Mesendoderm (in vitro differentiated cells): ENCODE data around the gene ATP5F1D.

Experiments used
- DNase-seq: peaks from one replicate; pipeline ENCODE4 v3.0.0; 2013
- H2AK5ac ChIP-seq: 2 replicates; pipeline ENCODE4 v1.6.1; 2013; ENCODE audit warnings: low read length, inconsistent platforms
- H2BK120ac ChIP-seq: 2 replicates; pipeline ENCODE4 v1.6.1; 2013; ENCODE audit warnings: low read depth, mild to moderate bottlenecking, low read length, moderate library complexity, mixed read lengths
- H2BK15ac ChIP-seq: replicated peaks from 2 replicates; pipeline ENCODE4 v1.6.1; 2013; ENCODE audit warnings: low read depth, mild to moderate bottlenecking, moderate library complexity
- H2BK5ac ChIP-seq: 2 replicates; pipeline ENCODE4 v1.6.1; 2013; ENCODE audit warnings: low read length, inconsistent platforms
- H3K18ac ChIP-seq: 2 replicates; pipeline ENCODE4 v1.6.1; 2013; ENCODE audit warnings: mild to moderate bottlenecking, low read length, mixed read lengths
- H3K23ac ChIP-seq: one replicate; pipeline ENCODE4 v1.6.1; 2013; ENCODE audit warnings: low read length
- H3K27ac ChIP-seq: 2 replicates; pipeline ENCODE4 v1.5.1; 2013; ENCODE audit warnings: low read depth, mild to moderate bottlenecking, inconsistent platforms, low read length, moderate library complexity
- H3K27me3 ChIP-seq: 2 replicates; pipeline ENCODE4 v1.6.1; 2013; ENCODE audit warnings: low read length, control low read depth, mild to moderate bottlenecking, inconsistent platforms; ENCODE audit not compliant: insufficient read depth, poor library complexity
- H3K36me3 ChIP-seq: 2 replicates; pipeline ENCODE4 v1.6.1; 2013; ENCODE audit warnings: low read length, inconsistent platforms; ENCODE audit not compliant: control insufficient read depth, insufficient read depth
- H3K4ac ChIP-seq: one replicate; pipeline ENCODE4 v1.6.1; 2013; ENCODE audit warnings: low read depth, mild to moderate bottlenecking, low read length, moderate library complexity
- H3K4me1 ChIP-seq: 2 replicates; pipeline ENCODE4 v1.6.1; 2013; ENCODE audit warnings: low read depth, low read length, inconsistent platforms; ENCODE audit not compliant: control insufficient read depth
- H3K4me2 ChIP-seq: 2 replicates; pipeline ENCODE4 v1.6.1; 2013; ENCODE audit warnings: low read length
- H3K4me3 ChIP-seq: 2 replicates; pipeline ENCODE4 v1.5.1; 2013; ENCODE audit warnings: mild to moderate bottlenecking, low read length
- H3K56ac ChIP-seq: one replicate; pipeline ENCODE4 v1.6.1; 2013; ENCODE audit warnings: low read length
- H3K79me1 ChIP-seq: 2 replicates; pipeline ENCODE4 v1.6.1; 2013; ENCODE audit warnings: low read length, inconsistent platforms
- H3K79me2 ChIP-seq: 2 replicates; pipeline ENCODE4 v1.6.1; 2013; ENCODE audit warnings: mild to moderate bottlenecking, low read length; ENCODE audit not compliant: control insufficient read depth, insufficient read depth
- H3K9ac ChIP-seq: 2 replicates; pipeline ENCODE4 v1.6.1; 2013; ENCODE audit warnings: low read length, inconsistent platforms
- H4K5ac ChIP-seq: one replicate; pipeline ENCODE4 v1.6.1; 2013; ENCODE audit warnings: low read length
- H4K8ac ChIP-seq: one replicate; pipeline ENCODE4 v1.6.1; 2013; ENCODE audit warnings: low read depth, mild to moderate bottlenecking, control low read depth, low read length, moderate library complexity
- WGBS: extraction: QIAGEN DNeasy Blood & Tissue Kit; methylation state at CpG from one replicate; pipeline ENCODE4 v1.1.7; 2013; ENCODE audit warnings: low lambda C conversion rate, missing lambda C conversion rate; ENCODE audit not compliant: insufficient coverage; ENCODE audit errors: extremely low coverage; 5-methylcytosine and 5-hydroxymethylcytosine counted together

The ATP5F1D gene

DNA sequence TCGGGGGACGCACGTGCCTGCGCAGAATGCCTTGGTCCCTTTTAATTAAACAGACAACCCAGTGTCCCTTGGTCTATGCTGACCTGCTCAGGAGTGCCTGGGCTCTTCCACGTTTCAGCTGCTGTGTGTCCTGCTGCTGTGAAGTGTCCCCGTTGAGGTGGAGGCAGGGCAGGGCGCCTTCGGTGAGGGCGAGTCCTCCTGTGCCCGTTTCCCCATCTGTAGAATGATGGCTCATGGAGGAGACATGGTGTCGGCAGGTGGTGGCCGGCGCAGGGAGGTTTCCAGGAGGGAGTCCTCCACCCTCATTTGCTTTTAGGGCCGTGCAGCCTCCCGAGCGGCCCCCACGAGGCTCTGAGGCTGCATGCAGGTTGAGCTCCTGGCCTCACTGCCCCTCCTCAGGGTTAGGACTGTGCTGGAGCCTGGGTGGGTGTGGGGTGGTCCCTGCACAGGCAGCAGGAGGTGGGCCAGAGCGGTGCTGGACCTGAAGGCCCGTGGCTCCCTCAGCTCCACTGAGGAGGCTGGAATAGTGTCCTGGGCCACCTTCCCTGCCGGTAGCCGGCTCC lies 27.2 kb upstream of the ATP5F1D start:
- Histone ChIP-seq H3K56ac (no peak overlapping the region), H2BK120ac (no peak overlapping the region), H3K4ac (no peak overlapping the region), H4K8ac (no peak overlapping the region), H3K27ac (no peak overlapping the region), H3K9ac (no peak overlapping the region), H2BK15ac (no peak overlapping the region), H3K23ac (no peak overlapping the region), H3K27me3 (no peaks in the 10 kb centered on the region), H3K79me1 (peaks cover 32% of the 10 kb centered on the region), H3K4me1 (no peaks in the 10 kb centered on the region), H2AK5ac (no peak overlapping the region), H3K18ac (no peak overlapping the region), H2BK5ac (no peak overlapping the region), H3K4me2 (no peak overlapping the region), H3K36me3 (peaks cover 2% of the 10 kb centered on the region), H3K4me3 (no peak overlapping the region), H4K5ac (no peak overlapping the region), H3K79me2 (peaks cover 72% of the 10 kb centered on the region)
- no peak for DNase-seq
- no CpG with 5 or more reads among the region's 21 CpGs for whole genome bisulfite sequencing

- no peak overlapping the region for H3K56ac ChIP-seq
- no peak overlapping the region for H3K4ac ChIP-seq
- H3K27ac ChIP-seq, result no peak overlapping the region
- no peak overlapping the region for H3K18ac ChIP-seq
- no peak overlapping the region for H3K9ac ChIP-seq
- no CpG with 5 or more reads among the region's 26 CpGs for WGBS
- no peak overlapping the region for H4K5ac ChIP-seq
- no peak overlapping the region for H2BK5ac ChIP-seq
- H3K79me2 ChIP-seq, result peaks cover 65% of the 10 kb centered on the region
- H3K4me3 ChIP-seq, result no peak overlapping the region
- H2BK120ac ChIP-seq, result no peak overlapping the region
- no peak overlapping the region for H3K23ac ChIP-seq
- no peaks in the 10 kb centered on the region for H3K36me3 ChIP-seq
- H2AK5ac ChIP-seq, result no peak overlapping the region
- no peak overlapping the region for H3K4me2 ChIP-seq
- DNase-seq, result no peak
- no peak overlapping the region for H4K8ac ChIP-seq
- no peaks in the 10 kb centered on the region for H3K27me3 ChIP-seq
- H3K79me1 ChIP-seq, result peaks cover 27% of the 10 kb centered on the region
- no peaks in the 10 kb centered on the region for H3K4me1 ChIP-seq
- no peak overlapping the region for H2BK15ac ChIP-seq
These were observed 26.5 kb upstream of the ATP5F1D start for GRCh38 chr19:1214862-1215731.

DNA sequence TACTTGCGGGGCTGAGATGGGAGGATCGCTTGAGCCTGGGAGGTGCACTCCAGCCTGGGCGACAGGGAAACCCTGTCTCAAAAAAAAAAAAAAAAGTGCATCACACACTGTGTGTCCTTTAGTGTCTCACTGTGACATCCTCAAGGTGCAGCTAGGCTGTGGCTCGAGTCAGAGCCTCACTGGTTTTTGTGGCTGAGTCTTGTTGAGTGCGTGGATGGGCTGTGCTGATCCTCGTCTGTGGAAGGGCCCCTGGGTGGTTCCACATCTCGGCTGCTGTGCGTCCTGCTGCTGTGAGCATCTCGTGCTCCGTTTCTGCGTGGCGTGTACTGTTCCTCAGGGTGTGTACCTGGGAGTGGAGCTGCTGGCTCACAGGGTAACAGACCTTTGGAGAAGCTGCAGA lies 24.8 kb upstream of the ATP5F1D start:
- no peak for DNase-seq
- no peak overlapping the region for H3K56ac ChIP-seq
- no peak overlapping the region for H2BK5ac ChIP-seq
- no peak overlapping the region for H2BK15ac ChIP-seq
- H2BK120ac ChIP-seq, result no peak overlapping the region
- no peak overlapping the region for H3K9ac ChIP-seq
- H3K27ac ChIP-seq, result no peak overlapping the region
- no peak overlapping the region for H3K18ac ChIP-seq
- no peak overlapping the region for H4K8ac ChIP-seq
- no peaks in the 10 kb centered on the region for H3K27me3 ChIP-seq
- whole genome bisulfite sequencing, result no CpG with 5 or more reads among the region's 12 CpGs
- H3K23ac ChIP-seq, result no peak overlapping the region
- no peak overlapping the region for H3K4ac ChIP-seq
- no peak overlapping the region for H2AK5ac ChIP-seq
- no peaks in the 10 kb centered on the region for H3K36me3 ChIP-seq
- no peak overlapping the region for H3K4me2 ChIP-seq
- H3K4me1 ChIP-seq, result no peaks in the 10 kb centered on the region
- H4K5ac ChIP-seq, result no peak overlapping the region
- H3K79me1 ChIP-seq, result peaks cover 27% of the 10 kb centered on the region
- H3K4me3 ChIP-seq, result no peak overlapping the region
- H3K79me2 ChIP-seq, result peaks cover 50% of the 10 kb centered on the region

DNA sequence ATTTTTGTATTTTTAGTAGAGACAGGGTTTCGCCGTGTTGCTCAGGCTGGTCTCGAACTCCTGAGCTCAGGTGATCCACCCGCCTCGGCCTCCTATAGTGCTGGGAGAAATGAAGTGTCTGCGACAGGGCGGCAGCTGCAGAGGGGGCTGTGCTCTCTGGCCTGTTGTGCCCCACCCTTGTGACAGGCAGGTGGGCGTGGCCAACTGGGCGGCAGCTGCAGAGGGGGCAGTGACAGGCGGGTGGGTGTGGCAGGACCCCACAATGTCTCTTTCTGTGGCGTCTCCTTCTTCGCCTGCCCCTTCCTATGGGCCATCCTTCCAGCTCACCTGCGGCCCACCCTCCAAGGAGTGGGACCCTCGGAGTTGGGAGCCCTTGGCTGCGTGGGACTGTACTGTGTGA lies 24.2 kb upstream of the ATP5F1D start:
- no peak overlapping the region for H3K18ac ChIP-seq
- H4K8ac ChIP-seq, result no peak overlapping the region
- no peaks in the 10 kb centered on the region for H3K36me3 ChIP-seq
- no peak overlapping the region for H3K23ac ChIP-seq
- H3K9ac ChIP-seq, result no peak overlapping the region
- peaks cover 26% of the 10 kb centered on the region for H3K79me1 ChIP-seq
- no peak overlapping the region for H2BK15ac ChIP-seq
- no peak overlapping the region for H3K4me2 ChIP-seq
- H3K27me3 ChIP-seq, result no peaks in the 10 kb centered on the region
- H3K4me3 ChIP-seq, result no peak overlapping the region
- H2AK5ac ChIP-seq, result no peak overlapping the region
- peaks cover 44% of the 10 kb centered on the region for H3K79me2 ChIP-seq
- peak overlapping the region; percentile 6 for H3K27ac ChIP-seq
- no CpG with 5 or more reads among the region's 15 CpGs for WGBS
- no peak overlapping the region for H4K5ac ChIP-seq
- H3K56ac ChIP-seq, result no peak overlapping the region
- H2BK120ac ChIP-seq, result no peak overlapping the region
- H2BK5ac ChIP-seq, result no peak overlapping the region
- no peak overlapping the region for H3K4ac ChIP-seq
- H3K4me1 ChIP-seq, result no peaks in the 10 kb centered on the region
- DNase-seq, result no peak

- Histone ChIP-seq H3K27ac (no peak overlapping the region), H2BK5ac (no peak overlapping the region), H3K79me1 (peaks cover 18% of the 10 kb centered on the region), H4K8ac (no peak overlapping the region), H3K56ac (no peak overlapping the region), H3K4ac (no peak overlapping the region), H2BK15ac (no peak overlapping the region), H4K5ac (no peak overlapping the region), H3K4me2 (no peak overlapping the region), H3K4me3 (no peak overlapping the region), H3K23ac (no peak overlapping the region), H3K18ac (no peak overlapping the region), H3K9ac (no peak overlapping the region), H3K79me2 (peaks cover 33% of the 10 kb centered on the region), H3K4me1 (no peaks in the 10 kb centered on the region), H2AK5ac (no peak overlapping the region), H3K36me3 (no peaks in the 10 kb centered on the region), H2BK120ac (no peak overlapping the region), H3K27me3 (no peaks in the 10 kb centered on the region)
- no CpG with 5 or more reads among the region's 37 CpGs for WGBS
- no peak for DNase-seq
These were observed 22.6 kb upstream of the ATP5F1D start for GRCh38 chr19:1218751-1219567.
